Activated T-cell treated with anti-CD3 and anti-CD28 coated beads for 24 hours (primary cell): ENCODE measurements around the gene MCRIP1.

Source experiments
- DNase-seq: peaks from one replicate; pipeline ENCODE4 v3.0.0-alpha.2; 2020; ENCODE audit warnings: low read depth

MCRIP1 gene

DNA sequence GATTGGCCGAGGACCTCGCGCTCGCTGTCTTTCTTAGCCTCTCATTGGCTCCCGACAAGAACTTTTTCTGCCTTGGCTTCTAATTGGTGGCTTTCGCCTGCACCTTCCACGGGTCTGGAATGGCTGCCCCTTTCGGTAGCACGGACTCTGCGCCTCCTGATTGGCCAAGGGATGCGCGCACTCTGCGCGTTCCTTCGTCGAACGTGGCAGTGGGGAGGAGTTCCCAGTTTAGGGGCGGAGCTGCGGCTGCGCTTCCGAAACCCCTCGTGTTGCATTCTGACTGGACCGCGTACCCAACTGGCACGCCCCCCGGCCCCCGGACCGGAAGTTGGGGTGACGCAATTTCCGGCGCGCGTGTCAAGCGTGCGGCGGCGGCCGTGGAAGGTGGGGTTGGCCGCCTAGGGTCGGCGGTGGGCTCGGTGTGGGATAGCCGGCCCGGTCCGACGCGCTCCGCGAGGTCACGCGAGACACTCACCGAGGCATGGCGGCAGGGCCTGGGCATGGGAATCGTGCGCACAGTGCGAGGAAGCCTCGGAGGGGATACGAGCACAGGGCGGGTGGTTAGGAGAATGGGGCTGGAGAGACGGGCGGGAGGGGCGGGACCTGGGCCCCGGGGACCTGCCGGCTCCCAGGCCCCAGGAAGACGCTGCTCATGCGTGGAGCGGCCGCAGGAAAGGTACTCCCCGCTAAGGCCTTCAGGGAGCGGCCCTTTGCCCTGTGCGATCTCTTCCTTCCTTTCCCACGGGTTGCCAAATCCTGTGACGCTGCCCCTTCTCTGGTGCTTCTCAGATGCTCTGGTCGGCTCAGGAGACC is 27.9 kb upstream of the MCRIP1 start:
- DNase-seq: peak; percentile 99

- DNase-seq: no peak
Observed at GRCh38 chr17:81859906-81860755, 27.0 kb upstream of the MCRIP1 start, which contains the start of gene P4HB. P4HB (minus strand) TSS chr17:81860535; CDS start chr17:81860471, 64 bp downstream.

GRCh38 chr17:81858967-81859905 is 26.1 kb upstream of the MCRIP1 start:
- DNase-seq: no peak

DNA sequence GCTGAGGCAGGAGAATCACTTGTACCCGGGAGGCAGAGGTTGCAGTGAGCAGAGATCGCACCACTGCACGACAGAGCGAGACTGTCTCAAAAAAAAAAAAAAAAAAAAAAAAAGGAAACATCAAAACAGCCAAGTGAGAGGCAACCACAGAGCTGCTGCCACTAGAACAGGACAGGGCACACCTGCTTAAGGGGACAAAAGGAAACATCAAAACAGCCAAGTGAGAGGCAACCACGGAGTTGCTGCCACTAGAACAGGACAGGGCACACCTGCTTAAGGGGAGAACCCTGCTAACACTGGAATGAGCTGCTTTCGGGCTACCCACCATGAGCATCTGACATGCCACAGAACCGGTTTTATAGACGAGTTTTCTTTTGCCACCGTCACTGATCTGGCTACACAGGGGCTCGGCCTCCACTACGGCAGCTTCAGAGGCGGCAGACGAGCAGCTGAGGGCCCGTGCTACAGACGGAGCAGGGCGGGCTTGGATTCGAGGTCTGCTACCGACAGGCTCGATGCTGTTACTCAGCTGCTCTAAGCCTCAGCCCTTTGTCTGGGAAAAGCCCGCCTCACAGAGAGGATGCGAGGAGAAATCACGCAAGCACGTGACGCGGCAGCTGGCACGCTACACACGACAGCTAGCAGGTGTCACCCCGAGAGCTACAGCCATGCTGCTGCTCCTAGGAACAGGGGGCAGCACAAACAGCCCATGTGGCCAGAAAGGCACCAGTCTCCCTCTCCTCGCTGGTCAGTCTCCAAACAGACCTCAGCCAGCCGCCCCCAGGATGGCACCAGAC is 25.3 kb upstream of the MCRIP1 start:
- no peak for DNase-seq

- DNase-seq: no peak
Observed at GRCh38 chr17:81854974-81855774, 22.1 kb upstream of the MCRIP1 start.

GRCh38 chr17:81852237-81852636 is 19.1 kb upstream of the MCRIP1 start:
- no peak for DNase-seq

GRCh38 chr17:81851423-81851822 is 18.3 kb upstream of the MCRIP1 start:
- no peak for DNase-seq

DNA sequence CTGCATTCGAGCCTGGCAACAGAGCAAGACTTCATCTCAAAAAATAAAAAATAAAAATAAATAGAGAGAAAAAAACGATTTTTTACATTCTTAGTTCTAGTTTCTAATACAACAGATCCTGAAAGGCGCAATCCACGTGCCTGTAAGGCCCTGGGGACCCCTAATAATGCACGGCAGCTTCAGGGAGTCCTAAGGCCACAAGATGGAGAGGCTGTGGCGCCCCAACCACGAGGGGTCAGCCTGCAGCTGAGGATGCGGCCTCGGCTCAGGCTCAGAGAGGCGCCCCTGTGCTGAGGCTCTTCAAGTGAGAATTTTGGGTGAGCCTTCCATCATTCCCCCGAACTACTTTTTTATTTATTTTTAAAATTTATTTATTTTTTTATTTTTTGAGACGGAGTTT is 16.4 kb upstream of the MCRIP1 start:
- no peak for DNase-seq

DNA sequence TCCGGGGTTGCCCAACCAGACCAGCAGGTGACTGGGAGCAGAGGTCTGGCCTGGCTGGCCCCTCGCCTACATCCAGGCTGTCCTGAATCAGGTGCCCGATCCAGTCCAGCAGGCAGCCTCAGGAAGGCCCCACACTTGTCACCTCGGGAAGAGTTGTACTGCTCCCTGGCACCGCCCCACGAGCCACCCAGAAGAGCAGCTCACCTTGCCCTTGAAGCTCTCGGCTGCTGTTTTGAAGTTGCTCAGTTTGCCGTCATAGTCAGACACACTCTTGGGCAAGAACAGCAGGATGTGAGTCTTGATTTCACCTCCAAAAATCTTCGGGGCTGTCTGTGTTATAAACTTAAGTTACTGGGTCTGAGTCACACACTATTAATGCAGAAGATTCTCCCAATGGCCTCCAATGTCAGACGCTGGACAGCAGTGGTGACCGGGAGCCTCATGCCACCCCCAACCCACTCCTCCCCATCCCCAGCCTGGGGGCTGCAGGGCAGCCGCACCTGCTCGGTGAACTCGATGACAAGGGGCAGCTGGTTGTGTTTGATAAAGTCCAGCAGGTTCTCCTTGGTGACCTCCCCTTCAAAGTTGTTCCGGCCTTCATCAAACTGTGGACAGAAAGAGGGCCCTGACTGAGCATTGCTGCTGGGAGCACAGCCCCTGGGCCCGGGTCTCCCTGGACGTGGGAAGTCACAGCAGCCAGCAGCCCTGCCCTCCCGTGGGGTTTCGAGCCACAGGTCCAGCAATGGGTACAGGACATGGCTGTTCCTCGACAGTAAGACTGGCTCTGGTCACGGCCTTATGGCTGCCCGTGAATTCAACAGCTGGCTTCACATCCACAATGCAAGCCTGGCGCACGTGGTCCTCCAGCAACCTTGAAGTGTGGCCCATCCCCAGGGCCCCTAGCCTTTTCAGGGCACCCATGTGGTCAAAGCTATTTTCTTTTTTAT is 13.9 kb upstream of the MCRIP1 start:
- DNase-seq: no peak

DNA sequence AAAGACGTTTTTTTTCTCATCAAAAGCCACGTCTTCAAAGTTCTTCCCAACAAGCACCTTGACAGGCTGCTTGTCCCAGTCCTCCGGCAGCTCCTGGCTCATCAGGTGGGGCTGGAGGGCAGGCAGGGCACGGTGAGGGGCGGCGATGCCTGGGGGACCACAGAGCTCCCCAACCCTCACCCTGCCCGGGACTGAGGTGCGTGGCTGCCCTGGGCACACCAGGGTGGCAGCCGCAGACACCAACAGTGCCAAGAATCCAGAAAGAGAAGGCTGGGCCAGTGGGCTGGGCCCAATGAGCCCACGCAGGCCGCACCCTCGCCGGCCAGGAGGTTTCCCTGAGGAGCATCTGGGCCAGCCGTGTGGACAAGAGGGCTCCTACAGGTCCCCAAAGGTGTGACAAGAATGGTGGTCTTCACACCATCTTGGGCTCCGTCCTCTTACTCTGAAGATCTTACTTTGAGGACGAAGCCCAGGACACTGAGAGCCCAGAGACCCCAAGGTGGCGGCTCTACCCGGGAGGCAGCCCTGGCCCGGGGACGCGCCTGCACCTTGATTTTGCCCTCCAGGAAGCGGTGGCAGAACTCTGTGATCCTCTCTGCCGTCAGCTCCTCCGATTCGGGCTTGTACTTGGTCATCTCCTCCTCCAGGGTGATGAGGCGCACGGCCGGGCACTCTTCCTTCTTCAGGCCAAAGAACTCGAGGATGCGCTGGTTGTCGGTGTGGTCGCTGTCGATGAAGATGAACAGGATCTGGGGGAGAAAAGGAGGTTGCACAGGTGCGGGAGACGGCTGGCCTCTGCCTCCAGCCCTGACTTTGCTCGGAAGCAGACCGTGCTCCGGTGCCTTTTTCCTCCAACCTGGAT is 13.0 kb upstream of the MCRIP1 start:
- DNase-seq: no peak

DNA sequence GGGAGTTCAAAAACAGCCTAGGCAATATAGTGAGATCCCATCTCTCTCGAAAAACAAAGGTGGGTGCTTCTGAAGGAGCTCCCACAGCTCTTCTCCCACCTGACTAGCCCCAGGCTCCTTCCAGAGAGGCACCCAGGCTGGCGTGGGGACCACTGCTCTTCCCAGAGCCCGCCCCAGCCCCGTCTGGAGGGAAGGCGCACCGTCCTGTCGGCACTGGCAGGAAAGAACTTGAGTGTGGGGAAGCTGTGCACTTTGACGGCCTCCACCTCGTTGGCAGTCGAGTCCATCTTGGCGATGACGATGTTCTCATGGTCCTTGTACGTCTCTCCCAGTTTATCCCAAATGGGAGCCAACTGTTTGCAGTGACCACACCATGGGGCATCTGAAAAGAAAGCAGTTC is 12.3 kb upstream of the MCRIP1 start:
- DNase-seq: no peak

DNA sequence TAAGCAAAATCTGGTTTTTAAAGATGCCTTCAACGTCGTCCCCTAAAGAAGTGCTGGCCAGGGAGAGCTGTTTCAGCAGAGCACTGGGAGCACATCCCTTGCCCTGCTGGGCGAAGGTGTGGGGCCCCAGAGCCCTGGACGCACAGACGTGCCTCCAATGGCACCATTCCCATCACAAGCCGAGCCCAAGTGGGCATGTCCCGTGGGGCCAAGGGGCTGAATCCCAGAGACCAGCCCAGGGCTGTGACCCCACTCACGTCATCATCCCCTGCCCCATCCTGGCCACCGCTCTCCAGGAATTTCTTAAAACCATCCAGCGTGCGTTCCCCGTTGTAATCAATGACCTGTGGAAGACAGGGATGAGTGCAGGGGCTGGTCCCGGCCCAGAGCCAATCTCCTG is 11.8 kb upstream of the MCRIP1 start:
- no peak for DNase-seq

DNA sequence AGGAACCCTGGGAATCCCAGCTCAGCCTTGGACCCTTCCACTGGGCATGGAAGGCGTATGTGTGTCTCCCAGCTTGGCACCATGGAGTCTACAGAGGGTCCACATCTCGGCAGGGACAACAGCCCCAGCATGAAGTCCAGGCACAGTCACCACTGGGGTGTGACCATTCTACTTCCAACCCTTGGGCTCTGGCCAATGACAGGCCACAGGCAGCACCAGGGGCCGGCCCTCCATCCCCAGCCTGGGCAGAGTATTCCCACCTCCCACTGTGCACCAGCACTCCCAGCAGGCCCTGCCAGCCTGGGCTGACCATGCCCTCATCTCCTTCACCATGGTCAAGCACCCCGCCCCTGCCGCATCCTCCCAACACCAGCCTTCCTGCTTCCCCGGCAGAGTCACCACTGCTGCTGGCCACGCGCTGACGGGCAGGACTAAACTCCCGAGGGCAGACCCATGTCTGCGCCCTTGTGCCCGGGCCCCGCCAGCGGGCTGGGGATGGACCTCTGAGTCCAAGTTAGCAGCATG is 11.3 kb upstream of the MCRIP1 start:
- no peak for DNase-seq

DNA sequence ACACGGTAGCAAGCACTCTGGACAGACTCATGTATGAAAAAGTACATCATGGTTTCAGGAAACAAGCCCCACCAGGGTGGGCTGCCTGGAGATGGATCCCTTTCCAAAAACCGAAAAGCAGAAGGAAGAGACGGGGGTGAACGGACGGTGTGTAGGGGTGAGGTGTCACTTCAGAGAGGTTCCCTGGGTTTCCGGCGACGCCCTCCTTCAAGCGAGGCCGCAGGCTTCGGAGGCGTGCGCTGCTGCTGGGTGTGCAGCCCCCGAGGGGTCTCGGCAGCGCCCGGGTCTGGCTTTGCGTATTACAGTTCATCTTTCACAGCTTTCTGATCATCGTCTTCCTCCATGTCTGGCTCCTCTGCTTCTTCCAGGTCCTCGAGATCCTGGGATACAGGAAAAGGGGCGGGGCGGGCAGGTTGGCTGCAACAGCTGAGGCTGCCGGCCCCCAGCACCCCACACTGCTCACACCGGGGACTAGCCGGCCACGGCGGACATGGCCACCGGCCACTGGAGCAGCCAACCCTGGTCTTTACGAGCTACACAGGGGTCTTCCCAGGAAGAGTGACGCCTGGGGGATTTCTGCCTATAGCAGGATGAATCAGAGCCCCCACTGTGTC is 10.7 kb upstream of the MCRIP1 start:
- DNase-seq: no peak

- no peak for DNase-seq
Observed at GRCh38 chr17:81842725-81843504, 9.8 kb upstream of the MCRIP1 start.

DNA sequence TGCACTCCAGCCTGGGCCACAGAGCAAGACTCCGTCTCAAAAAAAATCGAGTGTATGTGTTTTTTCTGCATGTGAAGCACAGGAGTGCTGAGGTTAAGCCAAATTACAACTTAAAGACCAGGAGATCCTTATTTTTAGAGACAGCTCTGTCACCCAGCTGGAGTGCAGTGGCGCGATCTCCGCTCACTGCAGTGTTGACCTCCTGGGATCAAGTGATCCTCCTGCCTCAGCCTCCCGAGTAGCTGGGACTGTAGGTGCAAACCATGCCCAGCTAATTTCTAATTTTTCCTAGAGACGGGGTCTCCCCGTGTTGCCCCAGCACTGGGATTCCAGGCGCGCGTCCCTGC is 9.3 kb upstream of the MCRIP1 start:
- no peak for DNase-seq

DNA sequence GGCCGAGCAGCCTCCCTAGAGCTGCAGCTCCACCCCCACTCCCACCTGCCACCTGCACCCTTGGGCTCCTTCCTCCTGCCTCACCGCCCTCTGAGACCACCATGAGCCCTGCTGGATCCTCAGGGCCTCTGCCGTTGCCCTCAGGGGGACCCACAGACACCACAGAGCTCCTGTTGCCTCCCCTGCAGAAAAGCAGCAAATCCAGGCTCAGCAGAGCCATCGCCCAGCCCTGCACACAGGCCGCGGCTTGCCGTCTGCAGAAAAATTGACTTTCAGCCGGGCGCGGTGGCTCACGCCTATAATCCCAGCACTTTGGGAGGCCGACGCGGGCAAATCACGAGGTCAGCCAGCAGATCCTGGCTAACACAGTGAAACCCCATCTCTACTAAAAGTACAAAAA is 8.8 kb upstream of the MCRIP1 start:
- no peak for DNase-seq
